OCI-LY7 (cell line): ENCODE measurements around the gene DEGS2. TPM values are rescaled to one million over a fixed set of nuclear protein-coding genes. Genes with fewer than 3 reads are reported as not detected.

ENCODE experiments used
- BruUV-seq: library from RNA; stranded (reverse); fragments of 400-500 nt; replicated peaks from 2 replicates; lab custom pipeline; 2021; lab: Mats Ljungman, UMichigan
- CTCF ChIA-PET: fragments of 300-600 bp; sonication (Branson Sonifier 250); formaldehyde crosslinking; loops from one replicate; lab custom pipeline; 2022; ENCODE audit warnings: antibody characterized with exemption; ENCODE audit not compliant: unreplicated experiment; lab: Charles Lee
- POLR2A ChIA-PET: fragments of 300-600 bp; sonication (Branson Sonifier 250); formaldehyde crosslinking; loops from one replicate; lab custom pipeline; 2022; ENCODE audit warnings: antibody characterized with exemption; lab: Charles Lee
- DNase-seq: peaks from one replicate; pipeline ENCODE4 v3.0.0-alpha.2; 2015; ENCODE audit warnings: low spot score
- H2AFZ ChIP-seq: fragments of 200-600 bp; sonication (generic), shearing (Covaris generic); 2 replicates; pipeline ENCODE4 v1.6.1; 2014; ENCODE audit warnings: mild to moderate bottlenecking, antibody characterized with exemption, low read length, moderate library complexity
- H3K27ac ChIP-seq: fragments of 200-600 bp; sonication (generic); 2 replicates; pipeline ENCODE4 v1.5.1; 2014; ENCODE audit warnings: mixed run types, low read depth, mild to moderate bottlenecking, moderate library complexity, low read length, inconsistent platforms; ENCODE audit not compliant: poor library complexity, severe bottlenecking
- H3K36me3 ChIP-seq: fragments of 200-600 bp; sonication (generic); 2 replicates; pipeline ENCODE4 v1.6.1; 2014; ENCODE audit warnings: mild to moderate bottlenecking, antibody characterized with exemption, low read length, moderate library complexity, mixed read lengths; ENCODE audit not compliant: insufficient read depth
- H3K4me1 ChIP-seq: fragments of 200-600 bp; sonication (generic); 2 replicates; pipeline ENCODE4 v1.5.1; 2014; ENCODE audit warnings: mild to moderate bottlenecking, low read length; ENCODE audit not compliant: insufficient read depth, poor library complexity, severe bottlenecking
- H3K4me2 ChIP-seq: fragments of 200-600 bp; sonication (generic); 2 replicates; pipeline ENCODE4 v1.6.1; 2014; ENCODE audit warnings: mild to moderate bottlenecking, low read length
- H3K4me3 ChIP-seq: fragments of 200-600 bp; sonication (generic); 2 replicates; pipeline ENCODE4 v1.5.1; 2014; ENCODE audit warnings: mild to moderate bottlenecking, low read depth, low read length; ENCODE audit not compliant: poor library complexity, severe bottlenecking
- H3K79me2 ChIP-seq: fragments of 200-600 bp; sonication (generic); 2 replicates; pipeline ENCODE4 v1.6.1; 2016; ENCODE audit warnings: low read depth, mild to moderate bottlenecking, low read length, moderate library complexity, mixed read lengths; ENCODE audit not compliant: insufficient read depth
- H3K9me2 ChIP-seq: fragments of 200-600 bp; sonication (generic); 2 replicates; pipeline ENCODE4 v1.6.1; 2016; ENCODE audit warnings: mild to moderate bottlenecking, low read length, mixed read lengths; ENCODE audit not compliant: insufficient read depth
- H3K9me3 ChIP-seq: fragments of 200-600 bp; sonication (generic); 2 replicates; pipeline ENCODE4 v1.6.1; 2014; ENCODE audit warnings: mild to moderate bottlenecking, mixed run types, low read length, mixed read lengths
- H4K20me1 ChIP-seq: fragments of 200-600 bp; sonication (generic); 2 replicates; pipeline ENCODE4 v1.6.1; 2014; ENCODE audit warnings: mild to moderate bottlenecking, antibody characterized with exemption, low read length, moderate library complexity, mixed read lengths; ENCODE audit not compliant: insufficient read depth
- CTCF ChIP-seq: fragments of 200-600 bp; sonication (generic); conservative IDR thresholded peaks from 2 replicates; pipeline ENCODE4 v1.5.1; 2014; ENCODE audit warnings: mild to moderate bottlenecking, antibody characterized with exemption, low read length, moderate library complexity, mixed read lengths
- EZH2phosphoT487 ChIP-seq: fragments of 200-600 bp; sonication (generic); IDR thresholded peaks from 2 replicates; pipeline ENCODE4 v1.6.1; 2018; ENCODE audit warnings: low read depth, borderline replicate concordance, mild to moderate bottlenecking, mixed run types, antibody characterized with exemption, low read length, moderate library complexity, mixed read lengths
- intact Hi-C: fragments of 100-400 bp; cut with micrococcal nuclease; formaldehyde crosslinking; loops from one replicate; pipeline ENCODE4 v1.10.0; 2022; ENCODE audit not compliant: unreplicated experiment
- total RNA-seq, 2 experiments: library from RNA; depleted of rRNA in 1 of 2; stranded (reverse); fragments of >200 nt in 1 of 2; shearing (Covaris generic) in 1 of 2; gene quantifications; 2 replicates each; pipeline ENCODE4 v1.2.3, GENCODE V29; 2014 to 2022

The DEGS2 gene
- total RNA-seq, 2 experiments from 2014 or later = 8.3 to 14.6 TPM

- Histone ChIP-seq H2AFZ (peak overlapping the region; percentile 91; the same call in 1 of the 2 replicates), H3K9me2 (no peaks in the 10 kb centered on the region), H3K27ac (no peak overlapping the region), H3K4me3 (no peak overlapping the region), H3K36me3 (no peaks in the 10 kb centered on the region), H3K9me3 (no peaks in the 10 kb centered on the region), H3K4me2 (peak overlapping the region; percentile 46), H3K79me2 (no peaks in the 10 kb centered on the region), H3K4me1 (peaks cover 14% of the 10 kb centered on the region), H4K20me1 (no peaks in the 10 kb centered on the region)
- no TSS peak for BruUV-seq
- no peak for DNase-seq
- TF ChIP-seq EZH2phosphoT487 (no peak), CTCF (no peak)
- CTCF ChIA-PET = no interaction called here
- POLR2A ChIA-PET = interaction anchor here (0.8 to 1.0 kb wide), 2 partner anchors 11 to 26 kb away, joined by 3 read pairs; no protein-coding TSS in a partner anchor
- intact Hi-C loops = no loop called here
These were observed 6.5 kb upstream of the DEGS2 start for GRCh38 chr14:100165831-100166440.

- Histone ChIP-seq H3K9me2 (no peaks in the 10 kb centered on the region), H3K27ac (no peak overlapping the region), H4K20me1 (no peaks in the 10 kb centered on the region), H3K9me3 (no peaks in the 10 kb centered on the region), H2AFZ (no peak overlapping the region), H3K79me2 (no peaks in the 10 kb centered on the region), H3K4me1 (peaks cover 14% of the 10 kb centered on the region), H3K36me3 (no peaks in the 10 kb centered on the region), H3K4me2 (no peak overlapping the region), H3K4me3 (no peak overlapping the region)
- no TSS peak for BruUV-seq
- no peak for TF ChIP-seq CTCF
- TF ChIP-seq EZH2phosphoT487 = no peak
- DNase-seq = no peak
- intact Hi-C loops = no loop called here
- POLR2A ChIA-PET = interaction anchor here (0.8 kb wide), 1 partner anchor 27 kb away, joined by 3 read pairs; no protein-coding TSS in a partner anchor
- CTCF ChIA-PET = no interaction called here
These were observed 5.9 kb upstream of the DEGS2 start for GRCh38 chr14:100165376-100165775.

- intact Hi-C loops = no loop called here
- no peaks in the 10 kb centered on the region for H3K9me3 ChIP-seq
- ChIA-PET POLR2A (no interaction called here), CTCF (no interaction called here)
- no peaks in the 10 kb centered on the region for H3K9me2 ChIP-seq
- H3K4me1 ChIP-seq = peaks cover 32% of the 10 kb centered on the region
- H3K79me2 ChIP-seq = no peaks in the 10 kb centered on the region
- DNase-seq = no peak
- no peak overlapping the region for H3K4me2 ChIP-seq
- H3K4me3 ChIP-seq = no peak overlapping the region
- TF ChIP-seq CTCF (no peak), EZH2phosphoT487 (no peak)
- H3K27ac ChIP-seq = no peak overlapping the region
- H2AFZ ChIP-seq = no peak overlapping the region
- no TSS peak for BruUV-seq
- no peaks in the 10 kb centered on the region for H4K20me1 ChIP-seq
- H3K36me3 ChIP-seq = no peaks in the 10 kb centered on the region
These were observed 1.1 kb upstream of the DEGS2 start for GRCh38 chr14:100160534-100160916.
